M059J (cell line): ENCODE data around the gene ZMYND8. TPM values are rescaled to one million over a fixed set of nuclear protein-coding genes. Genes with fewer than 3 reads are reported as not detected.
"Not testable (repeated sequence)": the region's sequence is repeated elsewhere in the genome, so short reads cannot be mapped to it uniquely, and the experiment has no call there.

ENCODE experiments used
- DNase-seq: peaks from one replicate; pipeline ENCODE4 v3.0.0-alpha.2; 2012; ENCODE audit warnings: low read depth
- total RNA-seq: library from RNA; depleted of rRNA; stranded (reverse); fragments of >200 nt; shearing (Covaris generic); gene quantifications from 2 replicates; pipeline ENCODE4 v1.2.3, GENCODE V29; 2014

Gene ZMYND8
- total RNA-seq, 1 experiment from 2014 or later, result 49.6 TPM

DNA sequence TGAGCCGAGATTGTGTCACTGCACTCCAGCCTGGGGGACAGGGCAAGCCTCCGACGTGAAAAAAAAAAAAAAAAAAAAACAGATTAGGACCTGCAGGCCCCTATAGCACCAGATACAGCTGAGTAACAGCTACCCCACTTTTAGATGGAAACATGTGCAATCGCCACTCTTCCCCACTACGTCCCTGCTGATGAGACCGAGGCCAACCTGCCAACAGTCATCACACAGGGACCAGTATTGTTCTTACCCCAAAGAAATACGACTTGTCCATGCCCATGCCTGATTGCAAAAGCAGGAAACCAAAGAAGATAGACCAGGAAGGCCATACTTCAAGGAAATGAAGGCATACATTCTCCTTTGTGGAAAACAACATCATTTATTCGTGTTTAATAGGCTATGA, 45.8 kb downstream of the ZMYND8 start:
- no peak for DNase-seq

DNA sequence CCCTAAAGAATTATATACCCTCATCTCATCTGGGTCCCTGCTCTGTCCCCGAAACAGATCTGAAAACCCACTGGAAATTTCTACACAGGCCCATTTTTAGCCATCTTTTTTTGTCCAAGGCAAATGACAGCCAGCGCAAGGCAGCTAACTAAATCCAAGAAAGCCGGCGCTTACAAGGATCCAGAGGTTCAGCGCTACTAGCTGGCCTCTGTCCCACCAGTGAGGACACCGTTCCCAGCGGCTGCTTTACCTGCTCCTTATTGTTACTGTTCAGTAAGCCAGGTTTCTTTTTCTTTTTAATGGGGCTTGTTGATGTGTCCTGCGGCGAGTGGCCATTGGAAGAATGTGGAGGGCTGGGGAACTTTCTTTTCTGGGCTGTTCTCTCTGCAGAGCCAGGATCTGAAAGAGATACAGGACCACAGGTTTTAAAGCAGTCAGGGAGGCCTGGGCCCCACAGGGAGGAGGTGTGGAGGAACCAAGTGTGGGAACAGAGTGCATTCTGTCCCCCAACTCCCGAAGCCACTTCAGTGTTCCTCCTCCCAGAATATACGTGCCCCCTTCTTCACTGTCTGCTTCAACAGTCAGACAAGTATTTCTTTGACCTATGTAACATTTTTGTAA, 46.6 kb downstream of the ZMYND8 start:
- no peak for DNase-seq

DNA sequence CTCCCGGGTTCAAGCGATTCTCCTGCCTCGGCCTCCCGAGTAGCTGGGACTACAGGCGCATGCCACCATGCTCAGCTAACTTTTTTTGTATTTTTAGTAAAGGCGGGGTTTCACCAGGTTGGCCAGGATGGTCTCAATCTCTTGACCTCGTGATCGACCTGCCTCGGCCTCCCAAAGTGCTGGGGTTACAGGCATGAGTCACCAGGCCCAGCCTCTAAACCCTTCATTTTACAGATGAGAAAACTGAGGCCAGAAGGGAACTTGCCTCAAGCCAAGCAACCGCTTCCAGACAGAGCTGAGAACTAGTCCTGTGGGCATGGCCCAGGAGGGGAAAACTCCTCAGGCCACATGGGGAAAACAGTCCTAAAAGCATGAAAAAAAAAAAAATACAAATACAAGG, 47.1 kb downstream of the ZMYND8 start:
- no peak for DNase-seq

DNA sequence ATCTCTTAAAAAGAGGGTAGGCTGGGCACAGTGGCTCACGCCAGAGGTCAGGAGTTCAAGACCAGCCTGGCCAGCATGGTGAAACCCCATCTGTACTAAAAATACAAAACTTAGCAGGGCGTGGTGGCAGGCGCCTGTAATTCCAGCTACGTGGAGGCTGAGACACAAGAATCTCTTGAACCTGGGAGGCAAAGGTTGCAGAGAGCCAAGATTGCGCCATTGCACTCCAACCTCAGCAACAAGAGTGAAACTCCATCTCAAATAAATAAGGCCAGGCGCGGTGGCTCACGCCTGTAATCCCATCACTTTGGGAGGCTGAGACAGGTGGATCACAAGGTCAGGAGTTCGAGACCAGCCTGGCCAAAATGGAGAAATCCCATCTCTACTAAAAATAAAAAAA, 48.9 kb downstream of the ZMYND8 start:
- DNase-seq, result not testable (repeated sequence)

DNA sequence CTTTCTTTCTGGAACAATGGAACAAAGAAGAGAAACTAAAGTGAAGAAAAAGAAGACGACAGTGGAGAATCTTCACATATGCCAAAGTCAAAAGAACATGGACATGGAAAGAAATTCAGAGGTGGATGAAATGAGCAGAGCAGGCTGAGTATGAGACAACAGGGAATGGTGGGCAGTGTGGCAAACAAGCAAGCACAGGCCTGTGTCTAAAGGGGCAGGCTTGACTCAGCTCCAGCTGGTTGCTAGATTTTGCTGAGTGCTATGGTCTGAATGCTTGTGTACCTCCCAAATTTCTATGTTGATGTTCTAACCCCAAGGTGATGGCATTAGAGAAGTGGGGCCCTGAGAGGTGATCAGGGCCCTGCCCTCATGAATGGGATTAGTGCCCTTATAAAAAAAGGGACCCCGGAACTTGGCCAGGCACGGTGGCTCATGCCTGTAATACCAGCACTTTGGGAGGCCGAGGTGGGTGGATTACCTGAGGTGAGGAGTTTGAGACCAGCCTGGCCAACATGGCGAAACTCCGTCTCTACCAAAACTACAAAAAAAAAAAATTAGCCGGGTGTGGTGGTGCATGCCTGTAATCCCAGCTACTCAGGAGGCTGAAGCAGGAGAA, 49.6 kb downstream of the ZMYND8 start:
- no peak for DNase-seq

DNA sequence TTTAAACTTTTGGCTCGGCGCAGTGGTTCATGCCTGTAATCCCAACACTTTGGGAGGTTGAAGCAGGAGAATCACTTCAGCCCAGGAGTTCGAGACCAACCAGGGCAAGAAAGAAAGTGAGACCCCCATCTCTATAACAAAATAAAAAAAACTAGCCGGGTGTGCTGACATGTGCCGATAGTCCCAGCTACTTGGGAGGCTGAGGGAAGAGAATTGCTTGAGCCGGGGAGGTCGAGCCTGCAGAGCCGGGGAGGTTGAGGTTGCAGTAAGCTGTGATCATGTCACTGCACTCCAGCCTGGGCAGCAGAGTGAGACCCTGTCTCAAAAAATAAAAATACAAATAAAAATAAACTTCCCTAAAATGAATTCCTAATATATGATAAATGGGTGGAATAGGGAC, 50.4 kb downstream of the ZMYND8 start:
- DNase-seq, result no peak

DNA sequence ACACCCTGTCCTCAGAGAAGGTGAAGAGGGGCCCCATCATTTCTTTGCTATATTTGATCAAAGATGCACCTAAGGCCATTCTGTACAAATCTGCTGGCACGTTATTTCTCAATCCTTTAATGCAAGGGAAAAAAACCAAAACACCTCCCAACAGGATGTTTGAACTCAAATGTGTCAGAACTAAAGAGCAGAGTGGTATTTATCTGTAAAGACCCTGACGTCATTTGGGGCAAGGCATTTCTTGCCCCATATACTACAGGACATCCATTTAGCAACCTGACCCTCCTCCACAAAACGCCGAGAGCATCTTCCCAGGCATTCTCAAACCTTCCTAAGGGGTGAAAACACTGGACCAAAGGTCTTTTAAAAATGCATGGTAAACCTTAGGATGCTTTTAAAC, 50.8 kb downstream of the ZMYND8 start:
- DNase-seq, result no peak

DNA sequence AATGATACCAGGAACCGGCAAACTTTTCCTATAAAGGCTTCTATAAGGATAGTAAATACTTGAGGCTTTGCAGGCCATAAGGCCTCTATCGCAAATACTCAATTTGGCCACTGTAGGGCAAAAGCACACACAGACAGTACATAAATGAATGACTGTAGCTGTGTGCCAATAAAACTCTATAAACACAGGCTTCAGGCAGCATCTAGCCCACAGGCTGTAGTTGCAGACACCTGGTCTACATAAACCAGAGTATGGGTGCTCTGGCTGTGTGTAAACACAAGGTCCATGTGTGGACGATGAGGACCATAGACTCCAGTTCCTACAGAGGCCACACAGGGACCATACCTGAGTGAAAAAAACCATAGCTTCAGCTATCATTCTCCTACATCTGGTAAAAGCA, 52.2 kb downstream of the ZMYND8 start:
- DNase-seq, result peak; percentile 48

DNA sequence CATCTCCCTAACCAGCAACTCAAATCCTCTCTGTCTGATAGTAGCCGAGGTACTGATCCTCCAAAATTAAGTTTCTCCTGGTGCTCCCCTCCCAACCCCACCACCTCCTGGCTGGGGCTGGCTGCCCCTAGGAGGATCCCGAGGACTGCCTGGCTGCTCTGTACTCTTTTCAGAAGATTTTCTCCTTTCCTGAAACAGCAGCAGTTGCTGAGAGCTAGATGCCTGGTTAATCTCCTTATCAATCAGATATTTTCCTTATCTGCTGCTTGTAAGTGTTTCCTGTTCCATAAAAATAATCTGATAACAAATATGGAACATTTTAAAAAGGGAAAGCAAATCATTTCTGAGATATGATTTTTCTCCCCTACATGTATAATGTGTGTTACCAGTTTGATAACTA, 52.8 kb downstream of the ZMYND8 start:
- DNase-seq, result no peak

DNA sequence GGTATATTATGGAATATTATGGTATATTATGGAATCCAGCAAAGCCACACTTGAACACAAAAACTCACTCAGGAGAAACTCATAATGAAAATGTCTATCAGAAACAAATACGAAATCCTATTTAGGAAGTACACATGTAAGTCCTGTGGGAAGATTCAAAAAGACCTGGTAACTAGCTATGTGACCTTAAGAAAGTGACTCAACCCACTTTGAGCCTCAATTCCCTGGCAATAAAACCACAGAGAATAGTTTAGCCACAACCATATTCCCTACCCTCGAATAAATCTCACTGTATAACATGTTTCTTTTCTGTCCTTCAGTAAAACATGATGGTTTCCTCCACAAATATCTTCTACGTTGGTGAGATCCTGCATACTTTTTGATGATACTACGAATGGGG, 56.4 kb downstream of the ZMYND8 start:
- peak; percentile 93 for DNase-seq

DNA sequence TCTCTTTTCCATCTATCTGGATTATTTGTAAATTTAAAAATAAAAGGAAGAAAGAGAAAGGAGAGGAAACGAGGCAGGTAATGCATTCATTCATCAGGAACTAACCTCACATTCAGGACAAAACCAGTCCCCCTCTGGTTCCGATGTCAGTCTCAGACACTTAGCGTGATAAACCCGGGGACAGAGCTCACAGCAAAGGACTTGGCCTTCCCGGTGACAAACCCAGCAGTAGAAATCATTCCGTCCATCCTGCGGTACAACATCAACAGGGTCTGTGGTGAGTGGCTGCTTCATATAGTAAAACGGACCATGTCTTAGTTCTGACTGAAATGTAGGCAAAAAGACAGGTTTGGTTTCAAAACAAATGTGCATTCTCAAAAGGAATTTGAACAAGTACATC, 57.9 kb downstream of the ZMYND8 start:
- no peak for DNase-seq

DNA sequence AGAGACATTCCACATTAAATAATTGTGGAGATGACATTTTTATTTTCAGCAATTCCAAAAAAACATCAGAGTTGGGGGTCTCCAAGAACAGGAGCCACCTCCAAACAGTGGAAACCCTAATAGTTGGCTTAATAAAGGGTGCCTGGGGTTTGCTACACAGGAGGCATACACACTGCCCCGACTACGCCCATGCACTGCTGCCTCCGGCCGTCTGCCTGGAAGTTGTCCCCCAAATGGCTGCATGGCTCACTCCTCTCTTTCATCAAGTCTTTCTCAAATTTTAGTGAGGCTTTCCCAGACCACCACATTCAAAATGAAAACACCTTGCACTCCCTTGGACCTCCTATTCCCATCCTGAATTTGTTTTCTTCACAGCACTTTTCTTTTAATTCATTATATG, 58.8 kb downstream of the ZMYND8 start:
- no peak for DNase-seq

DNA sequence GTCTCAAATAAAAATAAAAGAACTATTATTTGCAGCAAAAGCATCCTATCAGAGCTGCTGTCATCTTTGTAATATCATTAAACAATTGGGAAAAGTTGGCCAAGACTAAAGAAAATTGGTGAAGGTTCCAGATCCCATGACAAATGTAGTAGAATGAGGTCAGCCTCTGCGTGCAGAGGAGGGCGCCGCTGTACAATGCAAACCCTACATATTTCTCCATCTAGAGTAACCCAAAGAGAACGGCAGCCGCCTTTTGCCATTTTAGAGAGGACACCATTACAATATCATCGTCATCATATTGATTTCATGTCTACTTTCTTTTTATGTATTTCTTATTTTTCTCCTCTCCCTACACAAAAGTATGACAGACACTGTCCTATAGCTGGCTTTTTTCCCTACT, 59.5 kb downstream of the ZMYND8 start:
- DNase-seq, result no peak

DNA sequence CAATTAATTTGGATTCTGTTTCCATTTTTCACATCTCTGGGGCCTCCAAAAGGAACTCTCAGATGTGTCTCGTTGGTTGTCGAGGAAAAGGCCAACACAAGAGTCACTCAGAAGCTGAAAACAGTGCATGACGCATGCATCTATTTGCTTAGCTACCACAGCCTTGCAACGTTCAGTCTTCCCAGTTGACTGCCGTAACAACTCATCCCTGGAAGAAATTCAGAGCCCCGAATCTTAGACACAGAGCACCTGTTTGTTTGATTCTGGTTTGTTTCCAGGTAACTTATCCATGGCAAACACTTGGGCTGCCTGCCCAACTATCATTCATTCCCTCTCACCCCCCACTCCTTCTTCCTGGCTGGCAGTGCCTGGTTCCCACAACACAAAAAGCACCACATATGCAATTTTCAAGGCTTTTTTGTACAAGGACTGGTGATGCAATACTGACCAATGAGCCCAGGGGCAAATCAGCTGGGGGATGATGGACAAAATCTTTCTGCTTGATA, 60.5 kb downstream of the ZMYND8 start:
- no peak for DNase-seq

DNA sequence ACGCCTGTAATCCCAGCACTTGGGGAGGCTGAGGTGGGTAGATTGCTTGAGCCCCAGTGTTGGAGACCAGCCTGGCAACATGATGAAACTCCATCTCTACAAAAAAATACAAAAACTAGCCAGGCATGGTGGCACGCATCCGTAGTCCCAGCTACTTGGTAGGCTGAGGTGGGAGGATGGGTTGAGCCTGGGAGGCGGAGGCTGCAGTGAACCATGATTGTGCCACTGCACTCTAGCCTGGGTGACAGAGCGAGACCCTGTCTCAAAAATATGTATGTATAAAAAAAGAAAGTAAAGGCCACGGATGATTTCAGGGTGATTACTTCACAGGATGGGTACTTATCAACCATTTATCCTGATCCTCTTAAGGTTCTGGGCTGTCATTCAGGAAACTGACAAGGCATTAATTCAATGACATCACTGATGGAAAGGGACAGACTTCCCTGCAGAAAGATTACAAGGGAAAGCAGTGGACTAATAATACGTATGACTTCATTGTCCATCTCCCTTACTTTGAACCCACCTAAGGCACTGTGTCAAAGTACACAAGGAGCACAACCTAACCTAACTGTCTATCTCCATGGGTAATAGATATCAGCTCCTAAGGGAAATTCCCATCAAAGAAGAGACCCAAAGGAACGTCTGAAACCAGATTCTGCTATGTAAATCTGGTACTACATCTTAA, 61.2 kb downstream of the ZMYND8 start:
- no peak for DNase-seq

DNA sequence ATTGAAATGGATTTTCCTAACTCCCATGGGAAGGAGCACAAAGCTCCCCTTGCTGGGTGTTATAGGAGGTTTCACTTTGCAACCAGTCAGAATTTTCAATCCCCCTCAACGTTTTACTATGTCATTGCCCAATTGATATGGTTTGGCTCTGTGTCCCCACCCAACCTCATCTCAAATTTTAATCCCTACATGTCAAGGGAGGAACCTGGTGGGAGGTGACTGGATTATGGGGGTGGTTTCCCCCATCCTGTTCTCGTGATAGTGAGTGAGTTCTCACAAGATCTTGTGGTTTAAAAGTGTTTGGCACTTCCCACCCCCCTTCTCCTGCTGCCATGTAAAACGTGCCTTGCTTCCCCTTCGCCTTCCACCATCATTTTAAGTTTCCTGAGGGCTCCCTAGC, 62.9 kb downstream of the ZMYND8 start:
- no peak for DNase-seq

DNA sequence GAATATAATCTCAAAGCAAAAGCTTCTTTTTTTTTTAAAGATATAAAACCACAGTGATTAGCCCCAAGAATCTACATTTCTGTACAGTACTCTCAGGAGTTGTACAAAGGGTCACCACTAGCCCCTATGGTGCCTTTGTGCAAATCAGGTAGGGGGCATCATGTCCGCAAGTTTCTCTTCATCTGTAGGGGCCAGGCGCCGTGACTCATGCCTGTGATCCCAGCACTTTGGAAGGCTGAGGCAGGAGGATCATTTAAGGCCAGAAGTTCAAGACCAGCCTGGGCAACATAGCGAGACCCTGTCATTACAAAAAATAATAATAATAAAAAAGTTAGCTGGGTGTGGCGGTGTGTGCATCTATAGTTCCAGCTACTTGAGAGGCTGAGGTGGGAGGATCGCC, 63.9 kb downstream of the ZMYND8 start:
- no peak for DNase-seq

DNA sequence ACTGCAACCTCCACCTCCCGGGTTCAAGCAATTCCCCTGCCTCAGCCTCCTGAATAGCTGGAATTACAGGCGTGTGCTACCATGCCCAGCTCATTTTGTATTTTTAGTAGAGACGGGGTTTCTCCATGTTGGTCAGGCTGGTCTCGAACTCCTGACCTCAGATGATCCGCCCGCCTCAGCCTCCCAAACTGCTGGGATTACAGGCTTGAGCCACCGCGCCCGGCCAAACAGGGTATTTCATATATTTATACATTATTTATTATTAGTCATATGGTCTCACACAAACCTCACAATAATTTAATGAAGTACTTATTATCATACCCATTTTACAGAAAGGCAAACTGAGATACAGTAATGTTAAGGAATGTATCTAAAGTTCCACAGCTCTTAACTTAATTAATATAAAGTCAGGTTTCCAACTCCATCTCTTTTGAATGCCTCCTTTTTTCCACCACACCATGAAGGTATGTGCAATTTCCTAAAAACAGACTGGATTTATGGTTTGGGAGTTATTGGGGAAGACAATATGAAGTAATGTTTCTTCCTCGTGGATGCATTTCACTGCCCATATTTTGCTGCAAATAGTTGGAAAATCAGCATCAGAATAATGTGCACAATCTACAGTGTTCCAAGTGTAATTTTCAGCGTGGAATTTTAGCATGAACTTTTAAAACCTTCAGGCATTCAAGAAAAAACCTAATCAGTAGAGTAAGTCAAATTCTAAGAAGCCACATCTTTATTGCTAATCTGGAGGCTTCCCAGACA, 65.7 kb downstream of the ZMYND8 start:
- DNase-seq, result no peak

DNA sequence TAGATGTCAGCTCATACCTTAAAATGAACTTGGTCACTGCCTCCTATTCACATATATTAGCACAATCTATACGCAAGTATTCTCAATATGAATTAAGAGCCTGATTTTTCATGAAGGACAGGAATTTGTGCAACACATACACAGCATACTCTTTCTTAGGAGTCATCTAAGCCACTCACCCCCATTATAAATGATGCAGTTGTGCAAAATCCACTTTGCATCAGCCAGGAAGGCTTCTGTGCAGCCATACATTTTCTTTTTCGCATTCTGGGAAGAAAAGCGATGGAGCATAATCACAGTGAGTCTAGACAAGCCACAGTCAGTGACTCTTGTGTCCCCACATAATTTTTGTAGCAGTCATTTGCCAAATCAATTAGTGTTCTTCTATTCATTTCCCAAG, 66.5 kb downstream of the ZMYND8 start:
- no peak for DNase-seq

DNA sequence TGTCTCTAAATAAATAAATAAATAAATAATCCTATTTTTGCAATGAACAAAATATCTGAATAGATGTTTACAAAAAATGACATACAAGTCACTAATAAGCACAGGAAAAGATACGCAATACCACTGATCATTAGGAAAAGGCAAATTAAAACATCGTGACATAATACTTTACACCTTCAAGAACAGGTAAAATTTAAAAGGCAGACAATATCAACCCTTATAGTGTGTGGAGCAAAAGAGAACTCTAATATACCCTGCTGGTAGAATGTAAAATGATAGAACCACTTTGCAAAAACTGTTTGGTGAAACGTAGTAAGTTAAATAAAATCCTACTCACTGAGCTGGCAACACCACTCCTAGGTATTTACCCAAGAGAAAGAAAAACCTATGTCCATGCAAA, 67.4 kb downstream of the ZMYND8 start:
- no peak for DNase-seq

DNA sequence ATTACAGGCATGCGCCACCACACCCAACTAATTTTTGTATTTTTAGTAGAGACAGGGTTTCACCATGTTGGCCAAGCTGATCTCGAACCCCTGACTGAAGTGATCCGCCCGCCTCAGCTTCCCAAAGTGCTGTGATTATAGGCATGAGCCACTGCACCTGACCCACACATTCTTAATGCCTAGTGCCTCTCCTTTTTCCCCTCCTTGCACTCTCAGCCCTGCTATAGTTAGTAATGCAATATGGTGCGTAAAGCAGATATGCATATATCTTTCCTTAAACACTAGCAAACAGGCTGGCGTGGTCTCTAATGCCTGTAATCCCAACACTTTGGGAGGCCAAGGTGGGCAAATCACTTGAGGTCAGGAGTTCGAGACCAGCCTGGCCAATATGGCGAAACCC, 68.0 kb downstream of the ZMYND8 start:
- DNase-seq, result not testable (repeated sequence)

DNA sequence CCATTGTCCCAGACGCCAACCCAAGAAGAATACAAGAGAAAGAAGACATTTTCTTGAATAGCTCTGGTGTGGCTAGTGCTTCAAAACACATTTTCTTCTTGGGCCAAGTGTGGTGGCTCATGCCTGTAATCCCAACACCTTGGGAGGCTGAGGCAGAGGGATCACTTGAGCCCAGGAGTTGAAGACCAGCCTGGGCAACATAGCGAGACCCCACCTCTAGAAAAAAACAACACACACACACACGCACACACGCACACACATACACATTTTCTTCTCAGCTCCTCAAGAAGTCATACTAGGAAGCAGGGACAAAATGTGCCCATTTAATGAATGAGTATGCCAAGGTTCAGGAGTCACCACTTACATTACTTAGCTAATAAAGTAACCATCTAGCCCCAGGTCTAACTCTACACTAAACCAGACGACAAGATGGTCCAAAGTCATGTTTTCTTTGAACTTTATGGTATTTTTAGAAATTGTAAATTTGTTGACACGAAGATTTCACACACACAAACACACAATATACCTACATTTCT, 68.8 kb downstream of the ZMYND8 start:
- no peak for DNase-seq
